Adipocyte (in vitro differentiated cells): ENCODE results near the gene KRT83.
A peak's percentile ranks its signal among the peaks of the same experiment; 100 is the strongest.

Experiments
- DNase-seq: peaks from one replicate; pipeline ENCODE4 v3.0.0-alpha.2; 2015; ENCODE audit warnings: low read depth
- H3K27me3 ChIP-seq: replicated peaks from 2 replicates; pipeline ENCODE4 v1.7.0; 2013; ENCODE audit warnings: mild to moderate bottlenecking, low read length, moderate library complexity; ENCODE audit not compliant: control insufficient read depth, insufficient read depth
- H3K36me3 ChIP-seq: 2 replicates; pipeline ENCODE4 v1.7.0; 2013; ENCODE audit warnings: low read length, mild to moderate bottlenecking, moderate library complexity; ENCODE audit not compliant: control insufficient read depth, insufficient read depth, severe bottlenecking
- H3K4me1 ChIP-seq: 2 replicates; pipeline ENCODE4 v1.7.0; 2013; ENCODE audit warnings: mild to moderate bottlenecking, low read length, moderate library complexity; ENCODE audit not compliant: control insufficient read depth, insufficient read depth
- H3K4me3 ChIP-seq: 2 replicates; pipeline ENCODE4 v1.7.0; 2013; ENCODE audit warnings: mild to moderate bottlenecking, low read length, moderate library complexity
- H3K9ac ChIP-seq: 2 replicates; pipeline ENCODE4 v1.7.0; 2013; ENCODE audit warnings: mild to moderate bottlenecking, low read length, moderate library complexity
- H3K9me3 ChIP-seq: 2 replicates; pipeline ENCODE4 v1.7.0; 2013; ENCODE audit warnings: mild to moderate bottlenecking, low read length, moderate library complexity; ENCODE audit not compliant: control insufficient read depth

Gene KRT83

GRCh38 chr12:52327830-52328500 is 6.8 kb upstream of the KRT83 start:
- H3K9ac ChIP-seq, result no peak overlapping the region
- peaks cover 57% of the 10 kb centered on the region for H3K27me3 ChIP-seq
- no peaks in the 10 kb centered on the region for H3K9me3 ChIP-seq
- no peaks in the 10 kb centered on the region for H3K36me3 ChIP-seq
- DNase-seq, result no peak
- H3K4me1 ChIP-seq, result no peaks in the 10 kb centered on the region
- no peak overlapping the region for H3K4me3 ChIP-seq

DNA sequence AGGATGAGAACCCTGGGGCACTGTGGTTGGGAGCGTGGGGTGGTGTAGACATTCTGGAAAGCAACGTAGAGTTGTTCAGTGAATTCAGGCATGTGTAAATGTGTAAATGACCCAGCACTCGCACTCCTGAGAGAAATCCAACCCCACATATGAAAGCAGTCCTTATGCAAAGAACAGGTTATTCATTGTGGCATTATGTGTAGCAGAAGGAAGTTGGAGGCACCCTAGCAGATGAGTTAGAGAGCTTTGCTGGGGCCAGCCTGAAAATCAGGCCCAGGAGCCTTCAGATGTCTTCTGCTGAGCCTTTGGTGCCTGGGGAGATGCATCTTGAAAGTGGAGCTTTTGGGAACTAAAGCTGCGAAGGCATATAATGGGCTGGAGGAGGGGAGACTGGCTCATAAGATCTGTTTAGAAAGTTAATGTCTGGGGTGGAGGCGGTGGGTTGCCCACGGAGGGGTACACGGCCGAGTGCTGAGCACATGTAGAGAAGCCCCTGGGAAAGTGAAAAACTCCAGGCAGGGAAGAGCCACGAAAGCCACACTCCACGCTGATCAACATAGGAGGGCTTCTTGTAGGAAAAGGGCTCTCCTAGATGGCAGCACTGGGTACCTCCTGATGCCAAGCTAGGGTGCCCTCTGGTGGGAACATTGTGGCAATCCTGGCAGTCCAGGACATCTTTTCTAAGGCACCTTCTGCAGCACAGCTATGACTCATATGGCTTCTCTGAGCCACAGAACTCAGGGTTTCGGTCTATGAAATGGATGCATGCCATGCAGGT is 6.0 kb upstream of the KRT83 start:
- no peak overlapping the region for H3K4me3 ChIP-seq
- peak; percentile 94 for DNase-seq
- H3K9me3 ChIP-seq, result no peaks in the 10 kb centered on the region

DNA sequence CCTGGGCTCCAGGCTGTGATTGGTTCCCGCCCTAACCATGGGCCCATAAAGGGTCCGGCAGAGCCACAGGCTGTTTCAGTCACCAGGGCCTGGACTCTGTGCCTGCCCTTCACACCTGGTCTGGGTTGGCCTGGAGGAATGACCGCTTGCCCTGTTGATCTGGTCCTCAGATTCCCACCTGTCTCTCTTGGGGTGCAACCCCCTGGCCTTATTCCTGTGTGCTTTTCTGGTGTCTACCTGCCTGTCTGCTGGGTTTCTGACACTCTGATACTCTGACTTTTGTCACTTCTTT is 2.9 kb upstream of the KRT83 start:
- Histone ChIP-seq H3K4me1 (no peaks in the 10 kb centered on the region), H3K4me3 (no peak overlapping the region), H3K36me3 (no peaks in the 10 kb centered on the region), H3K9me3 (no peaks in the 10 kb centered on the region), H3K9ac (no peak overlapping the region), H3K27me3 (peaks cover 62% of the 10 kb centered on the region)
- no peak for DNase-seq

More for the DNA sequence above, 6.0 kb upstream of the KRT83 start:
- Histone ChIP-seq H3K27me3 (peaks cover 58% of the 10 kb centered on the region), H3K4me1 (no peaks in the 10 kb centered on the region), H3K9ac (no peak overlapping the region), H3K36me3 (no peaks in the 10 kb centered on the region)

- Histone ChIP-seq H3K9ac (no peak overlapping the region), H3K4me3 (no peak overlapping the region), H3K27me3 (peaks cover 63% of the 10 kb centered on the region), H3K36me3 (no peaks in the 10 kb centered on the region), H3K4me1 (no peaks in the 10 kb centered on the region), H3K9me3 (no peaks in the 10 kb centered on the region)
- no peak for DNase-seq
These were observed 2.4 kb upstream of the KRT83 start for GRCh38 chr12:52323416-52324152.

DNA sequence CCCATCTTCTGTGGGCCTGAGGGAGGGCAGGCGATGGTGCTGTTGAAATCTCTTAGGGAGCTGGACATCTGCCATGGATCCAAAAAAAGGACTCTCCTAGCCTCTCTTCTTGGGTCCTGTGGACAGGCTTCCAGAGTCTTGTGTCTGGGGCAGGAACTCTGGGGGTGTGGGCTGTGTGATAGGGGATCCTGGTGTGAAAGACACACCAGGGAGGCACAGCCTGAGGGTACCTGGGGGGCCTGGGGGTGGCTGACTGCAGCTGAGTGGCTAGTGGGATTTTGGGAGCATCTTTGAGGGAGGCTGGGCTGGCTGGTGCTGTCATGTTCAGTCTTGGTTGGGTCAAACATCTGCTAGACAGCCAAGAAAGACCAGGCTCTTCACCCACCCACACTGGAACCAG is 1.8 kb upstream of the KRT83 start:
- Histone ChIP-seq H3K4me1 (no peaks in the 10 kb centered on the region), H3K4me3 (no peak overlapping the region), H3K36me3 (no peaks in the 10 kb centered on the region), H3K9me3 (no peaks in the 10 kb centered on the region), H3K27me3 (peaks cover 69% of the 10 kb centered on the region), H3K9ac (no peak overlapping the region)
- DNase-seq, result no peak

DNA sequence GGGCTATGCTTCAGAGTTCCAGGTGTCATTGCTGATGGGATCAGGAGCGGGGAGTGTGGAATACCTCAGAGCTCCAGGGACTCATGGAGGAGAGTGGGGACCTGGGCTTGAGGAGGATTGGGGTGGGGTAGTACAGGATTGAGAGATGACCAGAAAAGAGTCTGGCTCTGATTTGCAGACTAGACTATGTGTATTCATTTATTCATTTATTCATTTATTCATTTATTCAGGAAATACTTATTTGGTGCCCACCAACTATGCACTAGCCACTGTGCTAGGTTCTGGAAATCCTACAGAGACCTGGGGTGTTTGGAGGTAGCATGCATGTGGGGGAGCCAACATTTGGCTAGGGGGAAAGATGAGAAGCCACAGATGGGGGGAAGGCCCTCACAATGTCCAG is 871 bp upstream of the KRT83 start:
- DNase-seq, result no peak
- H3K9ac ChIP-seq, result no peak overlapping the region
- H3K9me3 ChIP-seq, result no peaks in the 10 kb centered on the region
- no peak overlapping the region for H3K4me3 ChIP-seq
- no peaks in the 10 kb centered on the region for H3K4me1 ChIP-seq
- H3K36me3 ChIP-seq, result no peaks in the 10 kb centered on the region
- peaks cover 78% of the 10 kb centered on the region for H3K27me3 ChIP-seq

DNA sequence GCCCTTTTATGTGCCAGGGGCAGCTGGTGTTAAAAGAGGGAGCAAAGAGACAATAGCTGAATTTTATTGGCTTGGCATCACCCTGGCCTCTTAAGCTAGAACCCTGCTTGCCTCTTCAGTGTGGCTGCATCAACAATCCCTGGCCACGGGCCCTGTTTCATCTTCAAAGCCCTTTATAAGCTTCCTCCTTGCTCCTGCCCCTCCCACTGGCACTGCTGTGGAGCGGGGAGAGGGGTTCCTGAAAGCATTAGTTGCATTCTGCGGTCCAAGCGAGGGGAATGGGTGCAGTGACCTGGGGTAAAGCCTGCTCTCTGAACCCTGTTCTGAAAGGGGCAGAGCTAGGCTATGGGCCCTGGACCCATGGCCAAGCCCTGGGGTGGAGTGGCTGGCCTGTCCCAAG is 220 bp upstream of the KRT83 start:
- Histone ChIP-seq H3K4me1 (no peaks in the 10 kb centered on the region), H3K9ac (no peak overlapping the region), H3K9me3 (no peaks in the 10 kb centered on the region), H3K27me3 (peaks cover 84% of the 10 kb centered on the region), H3K36me3 (no peaks in the 10 kb centered on the region), H3K4me3 (no peak overlapping the region)
- no peak for DNase-seq

DNA sequence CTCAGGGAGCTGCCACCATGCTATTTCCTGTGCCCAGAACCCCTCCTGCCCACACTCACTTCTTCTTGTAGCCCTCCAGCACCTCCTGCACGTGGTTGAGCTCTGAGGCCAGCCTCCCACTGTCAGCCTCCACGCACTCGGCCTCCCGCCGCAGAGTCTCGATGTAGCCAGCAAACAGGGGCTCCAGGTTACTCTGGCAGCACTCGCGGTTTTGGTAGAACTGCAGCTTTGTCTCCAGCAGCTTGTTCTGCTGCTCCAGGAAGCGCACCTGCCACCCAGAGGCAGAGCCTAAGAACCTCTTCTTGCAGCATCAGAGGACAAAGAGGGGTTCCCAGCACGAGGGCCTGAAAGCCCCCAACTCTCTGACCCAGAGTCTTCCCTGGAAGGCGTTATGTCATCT is 2.1 kb downstream of the KRT83 start:
- Histone ChIP-seq H3K36me3 (no peaks in the 10 kb centered on the region), H3K9me3 (no peaks in the 10 kb centered on the region), H3K4me3 (no peak overlapping the region), H3K9ac (no peak overlapping the region), H3K27me3 (peaks cover 93% of the 10 kb centered on the region), H3K4me1 (no peaks in the 10 kb centered on the region)
- DNase-seq, result no peak

DNA sequence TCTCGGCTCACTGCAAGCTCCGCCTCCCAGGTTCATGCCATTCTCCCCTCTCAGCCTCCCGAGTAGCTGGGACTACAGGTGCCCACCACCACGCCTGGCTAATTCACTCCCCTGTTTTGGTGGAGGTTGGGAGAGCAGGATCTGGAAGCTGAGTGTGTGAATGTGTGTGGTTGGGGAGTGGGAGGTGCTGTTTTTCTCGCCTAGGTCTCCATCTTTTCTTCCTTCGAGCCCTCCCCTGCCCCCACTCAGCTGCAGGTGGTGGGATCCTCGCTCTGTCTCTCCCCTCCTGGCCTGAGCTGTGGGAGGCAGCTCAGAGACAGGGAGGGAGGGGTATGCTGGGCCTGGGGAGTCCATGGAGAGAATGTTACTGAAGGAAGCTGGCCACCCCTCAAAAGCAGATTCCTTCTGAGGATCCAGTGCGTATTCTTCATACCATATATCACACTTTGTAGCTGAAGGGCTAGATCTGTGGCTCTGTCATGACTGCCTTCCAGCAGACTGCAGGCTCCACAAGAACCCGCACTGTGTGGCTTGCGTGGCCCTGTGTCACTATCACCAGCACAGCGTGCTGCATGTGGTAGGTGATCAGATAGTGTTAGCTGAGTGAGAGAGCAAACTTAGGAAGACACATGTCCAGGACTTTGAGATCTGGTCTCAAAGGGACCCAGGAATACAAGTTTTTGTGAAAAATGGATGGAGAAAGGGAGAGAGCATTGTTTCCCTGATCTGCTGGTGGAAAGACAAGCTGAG is 2.8 kb downstream of the KRT83 start:
- H3K9ac ChIP-seq, result no peak overlapping the region

GRCh38 chr12:52317468-52318052 is 3.6 kb downstream of the KRT83 start:
- Histone ChIP-seq H3K9me3 (no peaks in the 10 kb centered on the region), H3K4me3 (no peak overlapping the region), H3K9ac (no peak overlapping the region), H3K36me3 (no peaks in the 10 kb centered on the region), H3K4me1 (no peaks in the 10 kb centered on the region), H3K27me3 (peaks cover 90% of the 10 kb centered on the region)
- DNase-seq, result no peak

More for the DNA sequence above, 2.8 kb downstream of the KRT83 start:
- Histone ChIP-seq H3K9me3 (no peaks in the 10 kb centered on the region), H3K4me1 (no peaks in the 10 kb centered on the region), H3K36me3 (no peaks in the 10 kb centered on the region), H3K27me3 (peaks cover 91% of the 10 kb centered on the region), H3K4me3 (no peak overlapping the region)
- no peak for DNase-seq

GRCh38 chr12:52316701-52317100 is 4.5 kb downstream of the KRT83 start:
- H3K4me3 ChIP-seq, result no peak overlapping the region
- H3K4me1 ChIP-seq, result no peaks in the 10 kb centered on the region
- no peaks in the 10 kb centered on the region for H3K9me3 ChIP-seq
- no peak for DNase-seq
- H3K36me3 ChIP-seq, result no peaks in the 10 kb centered on the region
- H3K9ac ChIP-seq, result no peak overlapping the region
- H3K27me3 ChIP-seq, result peaks cover 90% of the 10 kb centered on the region
